Cardiac muscle cell (in vitro differentiated cells and primary cell): ENCODE data around the gene SYTL2. TPM values are rescaled to one million over a fixed set of nuclear protein-coding genes. Genes with fewer than 3 reads are reported as not detected.
"Not testable (repeated sequence)": the region's sequence is repeated elsewhere in the genome, so short reads cannot be mapped to it uniquely, and the experiment has no call there.

Experiments used
- DNase-seq, 2 donors: peaks; one replicate each; pipeline versions ENCODE4 v3.0.0 to v3.0.0-alpha.2; 2010 to 2017; ENCODE audit warnings: low read depth in 1 of 2, low spot score in 1 of 2
- H3K27ac ChIP-seq: fragments of 200-600 bp; sonication (generic); 2 replicates; pipeline ENCODE4 v1.5.1; 2016
- H3K27me3 ChIP-seq: fragments of 200-600 bp; sonication (generic); 2 replicates; pipeline ENCODE4 v1.6.0; 2016; ENCODE audit warnings: control low read depth
- H3K36me3 ChIP-seq: fragments of 200-600 bp; sonication (generic); 2 replicates; pipeline ENCODE4 v1.5.1; 2016; ENCODE audit warnings: control low read depth
- H3K4me1 ChIP-seq: fragments of 200-600 bp; sonication (generic); 2 replicates; pipeline ENCODE4 v1.8.1; 2017; ENCODE audit warnings: low read depth, mild to moderate bottlenecking, mixed run types
- H3K4me3 ChIP-seq: fragments of 200-600 bp; sonication (generic); 2 replicates; pipeline ENCODE4 v1.5.1; 2016; ENCODE audit warnings: mild to moderate bottlenecking
- H3K9me3 ChIP-seq: fragments of 200-600 bp; sonication (generic); 2 replicates; pipeline ENCODE4 v1.5.1; 2017; ENCODE audit warnings: low read depth, mild to moderate bottlenecking, control low read depth
- polyA plus RNA-seq: library from polyadenylated mRNA; unstranded; fragments of >200 nt; fragmentation: Nextera tagmentation; extraction: Ambion mirVana; gene quantifications from 2 replicates; pipeline ENCODE4 v1.2.1, GENCODE V29; 2016
- total RNA-seq: library from RNA; depleted of rRNA; stranded (reverse); fragments of >200 nt; gene quantifications from 2 replicates; pipeline ENCODE4 v1.2.3, GENCODE V29; 2016
- TF ChIP-seq, protein P1 (sequence below): IDR thresholded peaks from 2 replicates; pipeline ENCODE4 v1.5.1; 2012; ENCODE audit warnings: low read depth, mild to moderate bottlenecking, low read length

SYTL2 gene
- total and polyA plus RNA-seq, 2 experiments from 2014 or later = 1.7 to 4.1 TPM

DNA sequence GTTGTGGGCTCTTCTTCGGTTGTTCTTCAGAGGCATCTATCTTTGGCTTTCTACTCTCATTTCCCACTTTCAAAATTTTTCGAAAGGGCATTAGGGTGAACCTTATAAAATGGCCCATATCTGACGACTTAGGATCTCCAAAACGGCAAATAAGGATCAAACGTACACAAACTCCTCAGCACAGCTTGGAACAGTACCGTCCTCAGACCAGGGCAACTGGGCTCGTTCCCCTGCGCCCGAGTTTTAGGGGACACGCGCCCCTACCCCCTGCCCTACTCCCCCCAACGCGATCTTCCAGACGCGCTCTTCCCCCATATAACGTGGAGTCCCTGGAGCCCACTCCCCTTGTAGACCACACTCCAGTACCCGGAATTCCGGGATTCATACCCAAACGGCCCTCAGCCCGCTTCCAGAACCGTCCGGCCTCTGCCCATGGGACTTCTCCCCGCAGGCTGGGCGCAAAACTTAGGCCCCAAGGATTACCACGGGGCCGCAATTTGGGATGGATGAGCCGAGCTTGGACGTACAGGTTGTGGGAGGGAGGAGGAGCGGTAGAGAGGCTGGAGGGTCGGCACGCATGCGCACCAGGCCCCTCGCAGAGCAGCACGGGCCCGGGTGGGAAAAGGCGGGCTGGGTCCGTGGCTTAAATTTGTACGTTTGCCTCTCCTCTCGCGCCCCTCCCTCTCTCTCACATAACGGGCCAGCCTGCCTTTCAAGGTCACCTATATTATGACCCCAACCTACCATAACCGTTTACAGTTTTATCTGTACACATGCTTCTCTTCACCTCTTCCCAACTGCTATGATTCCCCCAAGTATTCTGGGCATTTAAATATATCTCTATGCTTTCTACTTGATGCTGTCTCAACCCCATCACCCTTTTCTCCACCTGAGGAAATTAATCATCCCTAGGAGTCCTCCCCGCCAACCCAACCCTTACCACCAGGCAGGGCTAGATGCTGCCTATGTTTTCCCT lies 128.3 kb downstream of the SYTL2 start:
- Histone ChIP-seq H3K27me3 (no peaks in the 10 kb centered on the region), H3K9me3 (no peaks in the 10 kb centered on the region), H3K4me3 (no peak overlapping the region), H3K27ac (no peak overlapping the region), H3K4me1 (peaks cover 12% of the 10 kb centered on the region), H3K36me3 (no peaks in the 10 kb centered on the region)
- DNase-seq = peak in 1 of 2 donors; percentile 76
- TF ChIP-seq, protein P1, sequence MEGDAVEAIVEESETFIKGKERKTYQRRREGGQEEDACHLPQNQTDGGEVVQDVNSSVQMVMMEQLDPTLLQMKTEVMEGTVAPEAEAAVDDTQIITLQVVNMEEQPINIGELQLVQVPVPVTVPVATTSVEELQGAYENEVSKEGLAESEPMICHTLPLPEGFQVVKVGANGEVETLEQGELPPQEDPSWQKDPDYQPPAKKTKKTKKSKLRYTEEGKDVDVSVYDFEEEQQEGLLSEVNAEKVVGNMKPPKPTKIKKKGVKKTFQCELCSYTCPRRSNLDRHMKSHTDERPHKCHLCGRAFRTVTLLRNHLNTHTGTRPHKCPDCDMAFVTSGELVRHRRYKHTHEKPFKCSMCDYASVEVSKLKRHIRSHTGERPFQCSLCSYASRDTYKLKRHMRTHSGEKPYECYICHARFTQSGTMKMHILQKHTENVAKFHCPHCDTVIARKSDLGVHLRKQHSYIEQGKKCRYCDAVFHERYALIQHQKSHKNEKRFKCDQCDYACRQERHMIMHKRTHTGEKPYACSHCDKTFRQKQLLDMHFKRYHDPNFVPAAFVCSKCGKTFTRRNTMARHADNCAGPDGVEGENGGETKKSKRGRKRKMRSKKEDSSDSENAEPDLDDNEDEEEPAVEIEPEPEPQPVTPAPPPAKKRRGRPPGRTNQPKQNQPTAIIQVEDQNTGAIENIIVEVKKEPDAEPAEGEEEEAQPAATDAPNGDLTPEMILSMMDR = no peak

GRCh38 chr11:85680897-85681296 lies 130.0 kb downstream of the SYTL2 start:
- no peak for DNase-seq
- Histone ChIP-seq H3K4me3 (no peak overlapping the region), H3K36me3 (no peaks in the 10 kb centered on the region), H3K9me3 (no peaks in the 10 kb centered on the region), H3K4me1 (peaks cover 11% of the 10 kb centered on the region), H3K27me3 (no peaks in the 10 kb centered on the region), H3K27ac (no peak overlapping the region)
- TF ChIP-seq, protein P1 = no peak

DNA sequence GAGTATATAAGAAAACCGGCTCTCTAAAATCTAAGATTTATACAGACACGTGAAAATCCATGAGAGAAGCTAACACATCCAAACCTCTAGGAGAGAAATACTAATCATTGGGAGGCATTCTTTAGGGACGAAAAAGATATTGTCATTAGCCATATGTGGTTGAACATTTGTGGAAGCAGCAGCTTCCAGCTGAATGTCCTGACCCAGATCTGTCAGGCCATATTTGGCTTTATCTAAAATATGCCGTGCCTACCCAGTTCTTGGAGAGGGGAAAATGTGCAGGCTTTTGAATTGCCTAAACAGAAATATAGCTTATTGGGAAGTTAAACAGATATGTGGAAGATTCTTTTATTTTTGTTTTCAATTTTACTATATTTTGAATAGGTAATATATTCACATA lies 131.4 kb downstream of the SYTL2 start:
- Histone ChIP-seq H3K27me3 (no peaks in the 10 kb centered on the region), H3K4me3 (no peak overlapping the region), H3K27ac (no peak overlapping the region), H3K4me1 (no peaks in the 10 kb centered on the region), H3K36me3 (no peaks in the 10 kb centered on the region), H3K9me3 (no peaks in the 10 kb centered on the region)
- TF ChIP-seq, protein P1 = no peak
- DNase-seq = no peak

- Histone ChIP-seq H3K36me3 (no peaks in the 10 kb centered on the region), H3K9me3 (no peaks in the 10 kb centered on the region), H3K4me1 (no peaks in the 10 kb centered on the region), H3K27ac (no peak overlapping the region), H3K27me3 (no peaks in the 10 kb centered on the region), H3K4me3 (no peak overlapping the region)
- TF ChIP-seq, protein P1 = no peak
- DNase-seq = no peak
Observed at GRCh38 chr11:85673393-85673792, 137.5 kb downstream of the SYTL2 start.

- H3K27ac ChIP-seq = no peak overlapping the region
- H3K4me1 ChIP-seq = no peaks in the 10 kb centered on the region
- TF ChIP-seq, protein P1 = no peak
- no peaks in the 10 kb centered on the region for H3K9me3 ChIP-seq
- no peak overlapping the region for H3K4me3 ChIP-seq
- no peak for DNase-seq
- H3K27me3 ChIP-seq = no peaks in the 10 kb centered on the region
- no peaks in the 10 kb centered on the region for H3K36me3 ChIP-seq
Observed at GRCh38 chr11:85672105-85672902, 138.6 kb downstream of the SYTL2 start.

DNA sequence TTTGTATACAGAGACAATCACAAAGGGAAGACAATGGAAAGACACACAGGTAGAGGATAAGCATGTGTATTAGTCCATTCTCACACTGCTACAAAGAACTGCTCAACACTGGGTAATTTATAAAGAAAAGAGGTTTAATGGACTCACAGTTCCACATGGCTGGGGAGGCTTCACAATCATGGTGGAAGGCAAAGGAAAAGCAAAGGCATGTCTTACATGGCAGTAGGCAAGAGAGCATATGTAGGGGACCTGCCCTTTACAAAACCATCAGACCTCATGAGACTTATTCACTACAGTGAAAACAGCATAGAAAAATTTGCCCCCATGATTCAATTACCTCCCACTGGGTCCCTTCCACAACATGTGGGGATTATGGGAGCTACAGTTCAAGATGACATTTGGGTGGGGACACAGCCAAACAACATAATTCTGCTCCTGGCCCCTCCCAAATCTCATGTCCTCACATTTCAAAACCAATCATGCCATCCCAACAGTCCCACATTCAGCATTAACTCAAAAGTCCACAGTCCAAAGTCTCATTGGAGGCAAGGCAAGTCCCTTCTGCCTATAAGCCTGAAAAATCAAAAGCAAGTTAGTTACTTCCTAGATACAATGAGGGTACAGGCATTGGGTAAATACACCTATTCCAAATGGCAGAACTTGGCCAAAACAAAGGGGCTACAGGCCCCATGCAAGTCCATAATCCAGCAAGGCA lies 139.8 kb downstream of the SYTL2 start:
- DNase-seq, H3K27me3 ChIP-seq, H3K27ac ChIP-seq, H3K4me1 ChIP-seq, H3K4me3 ChIP-seq, H3K36me3 ChIP-seq, H3K9me3 ChIP-seq: not testable (repeated sequence)
